Nephron (organoid): ENCODE data around the gene SSR1.
A peak's percentile ranks its signal among the peaks of the same experiment; 100 is the strongest.

ENCODE experiments used
- H3K27ac Mint-ChIP-seq, 3 experiments: 2 replicates each; pipeline ENCODE4 v1.8.0; 2020; ENCODE audit warnings: mixed read lengths in 3 of 3, mild to moderate bottlenecking in 2 of 3, moderate library complexity in 1 of 3
- H3K27me3 Mint-ChIP-seq: 2 replicates; pipeline ENCODE4 v1.8.0; 2021; ENCODE audit warnings: low read depth, mild to moderate bottlenecking, moderate library complexity, mixed read lengths
- H3K36me3 Mint-ChIP-seq: 2 replicates; pipeline ENCODE4 v1.8.0; 2020; ENCODE audit warnings: low read depth, mixed read lengths
- H3K4me1 Mint-ChIP-seq: 2 replicates; pipeline ENCODE4 v1.8.0; 2020; ENCODE audit warnings: mixed read lengths
- H3K4me3 Mint-ChIP-seq, 3 experiments: 2 replicates each; pipeline ENCODE4 v1.8.0; 2020; ENCODE audit warnings: mild to moderate bottlenecking in 3 of 3, mixed read lengths in 3 of 3, moderate library complexity in 2 of 3
- H3K9me3 Mint-ChIP-seq: 2 replicates; pipeline ENCODE4 v1.8.0; 2020; ENCODE audit warnings: mixed read lengths
- CTCF ChIP-seq, 3 experiments: fragments of 200-600 bp; sonication (generic); IDR thresholded peaks; one replicate each; pipeline ENCODE4 v1.5.0; 2021; ENCODE audit warnings: antibody characterized with exemption in 3 of 3; ENCODE audit not compliant: unreplicated experiment in 3 of 3

The SSR1 gene

GRCh38 chr6:7262746-7263518, 50.1 kb downstream of the SSR1 start:
- H3K27ac Mint-ChIP-seq = peak overlapping the region in 2 of 3 experiments; percentile 52 to 83

GRCh38 chr6:7261852-7262461, 51.0 kb downstream of the SSR1 start:
- peaks cover 29% of the 10 kb centered on the region for H3K4me1 Mint-ChIP-seq

More at GRCh38 chr6:7262746-7263518, 50.1 kb downstream of the SSR1 start:
- H3K4me1 Mint-ChIP-seq = peaks cover 37% of the 10 kb centered on the region
- TF ChIP-seq CTCF (IDR thresholded peaks at IDR 0.05; ENCODE audit: unreplicated experiment in 3 of 3) = no peak
- peak overlapping the region; percentile 88 to 97 (median 89) for H3K4me3 Mint-ChIP-seq
- H3K27me3 Mint-ChIP-seq = peaks cover 6% of the 10 kb centered on the region
- H3K36me3 Mint-ChIP-seq = no peaks in the 10 kb centered on the region
- no peaks in the 10 kb centered on the region for H3K9me3 Mint-ChIP-seq

DNA sequence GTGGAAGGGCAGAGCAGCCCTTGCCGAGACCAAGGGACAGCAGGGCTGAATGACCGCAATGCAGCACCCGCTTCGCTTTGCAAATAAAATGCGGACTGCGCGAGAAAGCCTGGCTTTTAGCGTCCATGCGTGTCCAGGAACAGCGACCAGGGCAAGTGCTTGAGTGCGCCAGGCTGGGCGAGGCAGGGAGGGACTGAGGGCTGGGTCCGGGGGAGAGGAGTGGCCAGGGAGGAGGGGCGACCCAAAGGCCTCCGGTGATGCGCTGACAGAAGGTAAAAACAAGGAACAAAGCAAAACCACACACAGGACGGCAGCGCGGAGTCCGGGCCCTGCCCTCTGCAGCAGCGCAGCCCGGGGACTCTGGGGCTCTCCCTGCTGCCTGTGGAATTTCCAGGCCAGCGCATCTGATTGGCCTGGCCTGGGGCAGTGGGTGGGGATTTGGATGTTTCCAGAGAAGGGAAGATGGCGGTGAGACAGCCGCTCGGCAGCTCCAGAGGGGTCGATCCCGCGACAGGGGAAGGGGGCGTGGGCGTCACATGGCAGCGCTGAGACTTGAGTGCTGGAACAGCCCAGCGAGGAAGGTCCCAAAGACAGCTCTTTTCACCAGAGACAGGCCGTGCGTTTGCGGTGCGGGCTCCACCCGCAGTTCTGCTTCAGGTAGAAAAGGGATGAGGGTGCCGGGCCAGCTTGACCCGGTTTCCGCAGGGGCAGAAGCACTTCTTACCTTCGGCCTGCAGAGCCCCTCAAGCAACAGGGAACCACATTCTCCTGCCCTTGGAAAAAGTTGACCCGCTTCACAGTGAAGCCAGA, 51.8 kb downstream of the SSR1 start:
- no peak for TF ChIP-seq CTCF (IDR thresholded peaks at IDR 0.05; ENCODE audit: unreplicated experiment in 3 of 3)
- peak overlapping the region; percentile 88 to 97 (median 89) for H3K4me3 Mint-ChIP-seq
- H3K36me3 Mint-ChIP-seq = peaks cover 4% of the 10 kb centered on the region
- H3K9me3 Mint-ChIP-seq = no peaks in the 10 kb centered on the region
- H3K27me3 Mint-ChIP-seq = peaks cover 6% of the 10 kb centered on the region
- H3K27ac Mint-ChIP-seq = peak overlapping the region; percentile 75 to 89 (median 83)
- H3K4me1 Mint-ChIP-seq = peaks cover 29% of the 10 kb centered on the region

More at GRCh38 chr6:7261852-7262461, 51.0 kb downstream of the SSR1 start:
- H3K27ac Mint-ChIP-seq = peak overlapping the region; percentile 64 to 89 (median 83)
- peak overlapping the region; percentile 88 to 97 (median 89) for H3K4me3 Mint-ChIP-seq
- H3K27me3 Mint-ChIP-seq = peaks cover 6% of the 10 kb centered on the region
- no peaks in the 10 kb centered on the region for H3K36me3 Mint-ChIP-seq
- no peak for TF ChIP-seq CTCF (IDR thresholded peaks at IDR 0.05; ENCODE audit: unreplicated experiment in 3 of 3)
- H3K9me3 Mint-ChIP-seq = no peaks in the 10 kb centered on the region

GRCh38 chr6:7260291-7261031, 52.5 kb downstream of the SSR1 start:
- Mint-ChIP-seq H3K27me3 (peaks cover 6% of the 10 kb centered on the region), H3K36me3 (peaks cover 4% of the 10 kb centered on the region), H3K4me3 (peak overlapping the region; percentile 88 to 97 (median 89)), H3K4me1 (peaks cover 31% of the 10 kb centered on the region), H3K27ac (peak overlapping the region; percentile 75 to 89 (median 83)), H3K9me3 (no peaks in the 10 kb centered on the region)
- TF ChIP-seq CTCF (IDR thresholded peaks at IDR 0.05; ENCODE audit: unreplicated experiment in 3 of 3) = no peak

GRCh38 chr6:7258231-7258763, 54.7 kb downstream of the SSR1 start:
- no peak for TF ChIP-seq CTCF (IDR thresholded peaks at IDR 0.05; ENCODE audit: unreplicated experiment in 3 of 3)
- Mint-ChIP-seq H3K27ac (peak overlapping the region in 1 of 3 experiments; percentile 75), H3K4me3 (no peak overlapping the region), H3K9me3 (no peaks in the 10 kb centered on the region), H3K36me3 (peaks cover 4% of the 10 kb centered on the region), H3K4me1 (peaks cover 44% of the 10 kb centered on the region), H3K27me3 (peaks cover 7% of the 10 kb centered on the region)
